GM12872 (cell line): ENCODE data around the gene RIN2.

Experiments
- TF ChIP-seq, protein P1 (sequence below): IDR thresholded peaks from 3 replicates; pipeline ENCODE4 v1.5.1; 2011; ENCODE audit warnings: low read depth, mild to moderate bottlenecking, low read length, moderate library complexity; ENCODE audit not compliant: insufficient read depth

Gene RIN2

DNA sequence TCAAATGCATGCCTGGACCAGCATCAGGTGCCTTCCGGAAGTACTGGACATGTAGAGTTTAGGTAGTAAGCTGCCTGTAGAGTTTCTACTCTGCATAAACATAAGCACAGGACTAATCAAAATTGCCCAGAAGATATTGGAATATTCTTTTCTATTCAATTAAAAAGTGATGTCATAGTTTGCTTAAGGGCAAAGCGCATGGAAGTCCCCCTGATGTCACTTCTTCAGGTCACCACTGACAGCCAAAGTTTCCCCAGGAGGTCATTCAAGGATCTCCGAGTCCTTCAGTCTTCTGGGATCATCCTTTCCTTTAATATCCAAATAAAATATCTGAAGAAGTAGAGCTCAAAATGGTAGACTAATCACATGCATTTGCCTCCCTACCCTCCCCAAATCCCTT is 17.5 kb upstream of the RIN2 start:
- TF ChIP-seq, protein P1, sequence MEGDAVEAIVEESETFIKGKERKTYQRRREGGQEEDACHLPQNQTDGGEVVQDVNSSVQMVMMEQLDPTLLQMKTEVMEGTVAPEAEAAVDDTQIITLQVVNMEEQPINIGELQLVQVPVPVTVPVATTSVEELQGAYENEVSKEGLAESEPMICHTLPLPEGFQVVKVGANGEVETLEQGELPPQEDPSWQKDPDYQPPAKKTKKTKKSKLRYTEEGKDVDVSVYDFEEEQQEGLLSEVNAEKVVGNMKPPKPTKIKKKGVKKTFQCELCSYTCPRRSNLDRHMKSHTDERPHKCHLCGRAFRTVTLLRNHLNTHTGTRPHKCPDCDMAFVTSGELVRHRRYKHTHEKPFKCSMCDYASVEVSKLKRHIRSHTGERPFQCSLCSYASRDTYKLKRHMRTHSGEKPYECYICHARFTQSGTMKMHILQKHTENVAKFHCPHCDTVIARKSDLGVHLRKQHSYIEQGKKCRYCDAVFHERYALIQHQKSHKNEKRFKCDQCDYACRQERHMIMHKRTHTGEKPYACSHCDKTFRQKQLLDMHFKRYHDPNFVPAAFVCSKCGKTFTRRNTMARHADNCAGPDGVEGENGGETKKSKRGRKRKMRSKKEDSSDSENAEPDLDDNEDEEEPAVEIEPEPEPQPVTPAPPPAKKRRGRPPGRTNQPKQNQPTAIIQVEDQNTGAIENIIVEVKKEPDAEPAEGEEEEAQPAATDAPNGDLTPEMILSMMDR: no peak

DNA sequence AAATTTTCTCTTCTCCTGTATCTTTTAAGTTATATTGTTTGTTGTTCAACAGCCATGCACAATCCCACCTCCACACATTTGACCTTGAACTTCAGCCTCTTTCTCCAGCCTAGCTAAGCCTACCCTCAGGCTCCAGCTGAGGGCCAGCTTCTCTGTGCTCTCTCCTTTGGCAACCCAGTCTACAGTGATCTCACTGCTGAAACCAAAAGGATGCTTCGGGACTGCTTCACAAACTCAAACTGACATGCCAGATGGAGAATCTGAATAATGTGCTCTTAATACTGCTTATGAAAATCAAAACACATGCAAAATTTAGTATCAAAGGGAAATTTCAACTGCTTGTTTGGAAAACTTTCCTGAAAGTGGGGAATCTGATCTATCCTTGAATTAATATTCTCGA is 16.1 kb upstream of the RIN2 start:
- TF ChIP-seq, protein P1: no peak

DNA sequence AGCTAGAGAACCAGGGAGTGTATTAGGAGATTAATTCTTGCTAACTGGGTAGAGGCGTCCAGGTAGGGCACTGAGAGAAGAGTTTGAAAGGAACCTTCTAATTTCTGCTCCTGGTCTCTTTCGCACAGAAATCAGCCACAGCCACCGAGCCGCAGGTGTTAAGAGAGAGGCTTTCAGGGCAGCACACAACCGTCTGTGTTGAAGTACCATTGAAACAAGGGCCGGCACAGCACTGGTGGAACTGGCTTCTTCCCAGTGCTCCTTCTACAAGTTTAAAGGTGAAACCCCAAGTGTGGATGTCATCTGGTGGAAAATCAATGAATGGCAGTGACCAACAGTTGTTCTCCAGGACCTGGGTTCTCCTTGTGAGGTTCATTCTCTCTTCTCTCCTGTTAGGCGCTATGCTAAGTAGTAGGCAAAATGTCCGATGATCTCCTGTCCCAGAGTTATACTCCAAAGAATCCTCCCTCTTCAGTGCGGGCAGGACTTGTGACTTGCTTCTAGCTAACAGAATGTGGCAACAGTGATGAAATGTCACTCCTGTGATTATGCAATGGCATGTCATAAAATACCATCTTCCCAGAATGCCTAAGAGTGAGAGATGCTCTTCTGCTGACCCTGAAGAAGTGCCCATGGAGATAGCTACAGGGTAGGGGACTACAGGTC is 15.0 kb upstream of the RIN2 start:
- TF ChIP-seq, protein P1: no peak

DNA sequence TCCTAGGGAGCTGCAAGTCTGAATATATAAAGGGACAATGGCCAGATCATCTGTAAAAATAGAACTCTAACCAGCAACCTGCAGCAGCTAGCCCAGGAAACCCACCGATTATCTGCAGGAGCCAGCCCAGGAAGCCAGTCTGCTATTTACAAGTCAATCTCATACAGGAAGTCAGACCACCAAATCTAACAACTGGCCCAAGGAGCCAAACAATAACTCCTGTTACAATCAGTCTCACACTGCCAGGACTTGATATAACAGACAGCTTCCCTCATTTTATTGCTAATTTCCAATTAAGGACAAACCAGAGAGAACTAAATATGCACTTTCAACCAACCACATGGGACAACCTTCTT is 14.4 kb upstream of the RIN2 start:
- TF ChIP-seq, protein P1: no peak

DNA sequence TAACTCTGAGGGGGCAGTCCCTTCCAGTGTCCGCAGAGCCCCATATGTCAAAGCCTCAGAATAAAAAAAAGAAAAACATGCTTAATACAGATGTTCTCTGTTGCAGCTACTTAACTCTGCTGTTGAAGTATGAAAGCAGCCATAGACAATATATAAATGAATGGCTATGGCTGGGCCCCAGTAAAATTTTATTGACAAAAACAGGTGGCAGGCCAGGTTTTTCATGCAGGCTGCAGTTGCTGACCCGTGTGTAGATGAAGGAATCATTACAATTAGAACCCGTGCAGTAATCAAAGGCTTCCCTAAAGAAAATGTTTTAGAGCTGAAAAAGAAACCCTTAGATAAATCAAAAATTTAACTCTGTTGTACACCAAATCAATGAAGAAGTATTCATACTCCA is 13.0 kb upstream of the RIN2 start:
- TF ChIP-seq, protein P1: no peak

DNA sequence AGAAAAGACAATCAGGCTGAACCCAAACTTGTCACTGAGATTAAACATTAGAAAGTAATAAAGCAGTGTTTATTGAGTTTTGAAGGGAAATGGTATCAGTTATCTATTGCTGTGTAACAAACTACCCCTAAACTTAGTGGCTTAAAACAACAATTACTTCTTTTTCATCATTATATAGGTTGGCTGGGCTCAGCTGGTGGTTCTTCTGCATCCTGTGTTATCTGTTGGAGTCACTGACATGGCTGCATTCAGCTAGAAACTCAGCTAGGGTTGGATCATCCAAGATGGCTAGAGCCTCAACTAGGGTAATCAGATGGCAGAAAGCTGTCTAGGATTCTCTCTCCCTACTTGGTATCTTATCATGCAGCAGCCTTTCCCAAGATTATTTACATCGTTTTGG is 12.5 kb upstream of the RIN2 start:
- TF ChIP-seq, protein P1: no peak

DNA sequence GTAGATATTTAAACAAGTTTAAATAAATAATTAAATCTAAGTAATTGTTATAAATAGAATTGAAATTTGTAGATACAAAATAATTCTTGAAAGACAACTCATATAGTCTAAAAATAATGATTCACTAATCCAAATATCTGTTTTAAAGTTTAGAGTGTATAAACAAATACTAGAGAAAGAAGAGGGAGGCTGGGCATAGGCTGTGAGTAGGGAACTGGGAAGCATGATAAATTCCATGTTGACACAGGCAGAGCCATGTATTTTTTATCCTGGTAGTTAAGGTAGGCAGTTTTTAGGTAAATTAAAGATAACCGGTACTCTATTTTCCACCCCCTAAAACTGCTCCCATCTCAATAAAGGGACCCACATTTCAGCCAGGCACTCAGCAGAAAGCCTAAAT is 11.7 kb upstream of the RIN2 start:
- TF ChIP-seq, protein P1: no peak
